GM21447 (cell line): Measurements from ENCODE around the gene TMCC2.

Source experiments
- ATAC-seq: cut with Tn5 transposase; IDR thresholded peaks from one replicate; pipeline ENCODE4 v1.9.1; 2021; ENCODE audit not compliant: unreplicated experiment

The TMCC2 gene

GRCh38 chr1:205239078-205239477 lies 11.3 kb downstream of the TMCC2 start:
- ATAC-seq = no peak

GRCh38 chr1:205240118-205240517 lies 12.4 kb downstream of the TMCC2 start:
- no peak for ATAC-seq

GRCh38 chr1:205240569-205240968 lies 12.8 kb downstream of the TMCC2 start:
- no peak for ATAC-seq

- no peak for ATAC-seq
These were observed 13.8 kb downstream of the TMCC2 start for GRCh38 chr1:205241366-205242030.

- no peak for ATAC-seq
These were observed 15.8 kb downstream of the TMCC2 start for GRCh38 chr1:205243350-205244191.

- no peak for ATAC-seq
These were observed 16.6 kb downstream of the TMCC2 start for GRCh38 chr1:205244384-205244783.

- no peak for ATAC-seq
These were observed 17.4 kb downstream of the TMCC2 start for GRCh38 chr1:205245096-205245495.

- no peak for ATAC-seq
These were observed 18.8 kb downstream of the TMCC2 start for GRCh38 chr1:205246351-205247119.

GRCh38 chr1:205247130-205247921 lies 19.6 kb downstream of the TMCC2 start:
- no peak for ATAC-seq

GRCh38 chr1:205248793-205249601 lies 21.3 kb downstream of the TMCC2 start:
- ATAC-seq = no peak

- no peak for ATAC-seq
These were observed 21.9 kb downstream of the TMCC2 start for GRCh38 chr1:205249651-205250050.

- ATAC-seq = no peak
These were observed 23.0 kb downstream of the TMCC2 start for GRCh38 chr1:205250699-205251098.

- ATAC-seq = no peak
These were observed 23.8 kb downstream of the TMCC2 start for GRCh38 chr1:205251576-205251975.

- ATAC-seq = no peak
These were observed 28.4 kb downstream of the TMCC2 start for GRCh38 chr1:205255941-205256780.

GRCh38 chr1:205256951-205257625 lies 29.3 kb downstream of the TMCC2 start:
- no peak for ATAC-seq

- ATAC-seq = no peak
These were observed 30.0 kb downstream of the TMCC2 start for GRCh38 chr1:205257735-205258134.

GRCh38 chr1:205258261-205258691 lies 30.5 kb downstream of the TMCC2 start:
- no peak for ATAC-seq

GRCh38 chr1:205258719-205259118 lies 31.0 kb downstream of the TMCC2 start:
- ATAC-seq = no peak
